HG02759 (cell line): ENCODE data around the gene BRD3.

Experiments
- ATAC-seq: cut with Tn5 transposase; IDR thresholded peaks from one replicate; pipeline ENCODE4 v1.9.1; 2021; ENCODE audit warnings: mild to moderate bottlenecking, moderate library complexity; ENCODE audit not compliant: unreplicated experiment

The BRD3 gene

GRCh38 chr9:134066913-134067851 lies 644 bp downstream of the BRD3 start:
- peak; percentile 36 for ATAC-seq

DNA sequence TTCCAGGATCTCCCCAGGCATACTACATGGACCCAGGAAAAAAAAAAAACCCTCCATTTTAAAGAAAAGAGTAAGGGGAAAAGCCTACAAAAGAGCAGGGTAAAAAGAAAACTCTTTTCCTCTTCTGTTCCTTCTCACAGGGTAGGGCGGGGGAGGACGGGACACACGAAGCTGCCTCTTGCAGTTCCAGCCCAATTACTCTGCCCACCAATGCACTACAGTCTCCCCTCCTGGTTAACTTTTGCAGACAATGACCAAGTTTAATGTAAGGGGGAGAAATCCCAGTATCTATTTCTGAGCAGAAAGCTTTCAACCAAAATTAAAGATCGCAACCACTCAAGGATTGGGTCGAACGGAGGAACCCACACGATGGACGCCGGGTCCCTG lies 1.3 kb downstream of the BRD3 start:
- ATAC-seq = no peak

GRCh38 chr9:134065612-134066419 lies 2.0 kb downstream of the BRD3 start:
- no peak for ATAC-seq

GRCh38 chr9:134064711-134065110 lies 3.1 kb downstream of the BRD3 start:
- ATAC-seq = no peak

GRCh38 chr9:134063571-134064450 lies 4.0 kb downstream of the BRD3 start:
- ATAC-seq = no peak

DNA sequence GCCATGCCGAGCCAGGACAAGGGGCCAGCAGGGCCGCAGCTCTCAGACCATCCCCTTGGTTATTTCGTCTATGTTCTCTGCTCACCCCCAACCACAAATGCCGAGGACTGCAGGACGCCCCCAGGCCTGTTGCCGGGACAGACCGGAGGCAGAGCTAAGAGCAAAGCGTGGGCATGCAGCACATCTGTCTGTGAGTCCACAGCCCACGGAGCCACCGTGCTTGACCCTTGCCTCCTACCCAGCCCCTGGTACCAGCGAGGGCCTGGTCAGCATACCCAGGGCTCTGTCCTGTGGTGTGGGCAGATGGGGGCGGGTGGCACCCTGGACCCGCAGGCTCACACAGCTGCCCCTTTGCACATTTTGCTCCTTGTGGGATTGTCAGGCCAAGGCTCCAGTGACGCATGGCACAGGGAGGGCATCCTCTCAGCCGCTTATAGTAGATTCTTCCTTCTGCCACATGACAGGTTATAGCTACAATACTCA lies 4.7 kb downstream of the BRD3 start:
- ATAC-seq = no peak

DNA sequence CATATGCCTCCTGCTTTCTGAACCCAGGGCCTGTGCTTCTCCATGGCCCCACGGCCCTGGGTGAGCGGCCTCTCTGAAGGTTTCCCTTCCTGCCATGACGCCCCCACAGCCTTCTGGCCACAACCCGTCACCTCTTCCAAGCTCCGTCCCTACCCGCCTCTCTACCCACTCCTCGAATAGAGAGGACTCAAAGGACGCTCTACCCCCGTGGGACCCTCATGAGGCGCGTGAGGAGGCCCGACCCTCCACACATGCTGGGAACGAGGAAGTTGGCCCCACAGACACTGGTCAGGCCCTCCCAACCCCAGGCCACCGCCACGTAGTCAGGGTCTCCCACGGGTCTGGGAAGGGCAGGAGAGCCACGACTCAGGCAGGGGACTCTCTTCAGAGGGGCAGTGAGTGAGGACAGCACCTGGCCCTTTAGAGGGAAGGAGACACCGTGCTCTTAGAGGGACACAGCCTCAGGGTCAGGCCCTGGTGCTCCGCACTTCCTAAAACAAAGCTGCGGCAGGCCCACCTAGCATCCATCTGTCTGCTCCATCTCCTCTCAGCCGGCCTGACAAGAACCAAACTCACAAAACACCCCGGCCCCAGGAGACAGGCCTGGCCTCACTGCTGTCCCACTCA lies 5.3 kb downstream of the BRD3 start:
- ATAC-seq = no peak

GRCh38 chr9:134061688-134062371 lies 6.0 kb downstream of the BRD3 start:
- ATAC-seq = no peak

DNA sequence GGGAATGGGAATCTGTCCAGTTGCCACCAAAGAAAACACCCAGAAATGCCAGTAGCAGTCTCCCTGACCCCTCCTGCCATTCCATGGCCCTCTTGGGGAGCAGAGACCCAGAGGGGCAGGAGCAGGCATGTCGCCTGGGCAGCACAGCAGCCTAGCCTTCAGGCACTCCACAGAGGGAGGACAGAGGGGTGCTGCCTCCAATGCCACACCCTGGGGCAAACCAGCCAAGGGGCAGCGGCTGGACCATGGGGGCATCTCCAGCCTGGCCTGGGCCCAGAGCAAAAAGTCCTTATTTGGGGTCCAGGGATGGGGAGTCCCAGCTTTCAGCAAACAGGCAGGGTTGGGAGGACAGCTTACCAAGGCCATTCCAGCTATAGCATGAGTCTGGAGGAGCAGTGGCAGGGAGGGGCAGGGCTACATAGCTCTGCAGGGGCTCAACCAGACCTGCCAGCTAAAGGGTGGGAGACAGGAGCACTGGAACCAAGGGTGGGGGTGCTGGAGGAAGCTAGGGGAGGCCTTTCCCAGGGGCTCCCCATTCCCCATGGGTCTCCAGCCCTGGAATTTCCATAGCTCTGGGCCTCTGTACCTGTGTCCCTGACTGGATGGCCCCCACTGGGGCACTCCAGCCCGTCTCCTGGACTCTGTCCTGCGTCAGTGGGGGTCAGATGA lies 6.7 kb downstream of the BRD3 start:
- ATAC-seq = no peak

DNA sequence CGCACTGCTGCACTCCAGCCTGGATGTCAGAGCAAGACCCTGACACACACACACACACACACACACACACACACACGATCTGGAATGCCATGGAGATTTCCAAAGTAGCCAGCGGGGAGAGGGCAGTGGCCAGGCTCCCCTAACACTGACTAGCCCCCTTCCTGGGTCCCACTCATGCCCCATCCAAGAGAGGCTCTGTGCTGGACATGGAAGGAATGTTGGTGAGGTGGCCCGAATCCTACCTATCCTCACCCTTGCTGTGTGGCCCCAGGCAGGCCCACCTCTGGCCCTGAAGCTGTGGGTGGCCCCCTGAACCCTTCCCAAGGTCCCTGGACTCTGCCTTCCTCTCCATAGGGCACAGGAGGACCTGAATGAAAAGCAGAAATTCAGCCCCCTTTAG lies 7.3 kb downstream of the BRD3 start:
- ATAC-seq = no peak

DNA sequence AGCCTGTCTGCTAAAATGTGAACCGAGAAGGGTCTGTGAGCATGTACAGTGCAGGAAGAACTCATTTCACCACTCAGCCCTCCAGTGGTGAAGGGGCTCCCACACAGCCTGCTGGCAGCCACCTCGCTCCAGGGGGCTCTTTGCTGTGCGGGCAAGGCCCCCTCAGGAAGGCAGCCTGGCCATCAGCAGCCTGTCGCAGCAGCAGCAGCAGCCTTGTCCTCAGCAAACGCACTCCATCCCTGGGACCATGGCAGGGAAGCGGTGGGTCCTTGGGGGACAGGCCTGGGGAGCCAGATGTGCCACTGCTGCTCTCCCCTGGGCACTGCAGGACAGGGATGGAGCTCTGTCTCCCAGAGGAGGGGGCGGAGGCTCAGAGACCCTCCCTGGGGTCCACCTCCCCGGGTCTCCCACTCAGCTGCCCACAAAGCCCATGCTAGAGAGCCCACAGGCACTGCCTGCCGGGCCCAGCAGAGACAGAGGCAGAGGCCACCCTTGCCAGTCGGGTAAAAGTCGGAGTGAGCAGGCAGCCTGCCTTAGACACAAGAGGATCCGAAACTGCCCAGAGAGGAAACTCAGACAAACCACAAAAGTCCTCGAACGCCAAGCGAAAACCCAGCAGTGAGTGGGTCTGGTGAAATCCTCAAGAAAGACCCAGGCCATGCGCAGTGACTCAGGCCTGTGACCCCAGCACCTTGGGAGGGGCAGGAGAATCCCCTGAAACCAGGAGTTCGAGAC lies 8.0 kb downstream of the BRD3 start:
- ATAC-seq = peak; percentile 84

DNA sequence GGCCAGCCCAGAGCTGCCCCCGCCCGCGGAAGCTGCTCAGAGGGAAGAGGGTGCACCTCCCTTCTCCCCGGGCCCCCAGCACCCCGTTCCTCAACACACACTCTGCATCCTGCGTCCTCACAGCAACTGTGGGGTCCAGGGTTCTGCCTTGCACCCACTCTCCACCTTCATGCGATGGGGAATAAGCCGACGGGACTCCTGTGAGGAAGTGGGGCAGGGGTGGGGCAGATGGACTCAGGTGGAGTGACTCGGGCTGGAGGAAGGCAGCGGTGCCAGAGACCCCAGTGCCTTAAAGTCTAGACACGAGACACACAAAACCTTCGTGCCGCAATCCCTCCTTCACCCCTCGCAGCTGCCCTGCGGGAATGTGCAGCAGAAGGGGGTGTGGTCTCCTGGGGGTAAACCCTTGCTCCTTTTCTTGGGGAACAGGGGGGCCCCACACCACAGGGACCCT lies 8.6 kb downstream of the BRD3 start:
- ATAC-seq = no peak

- ATAC-seq = no peak
These were observed 9.1 kb downstream of the BRD3 start for GRCh38 chr9:134058716-134059115.

- ATAC-seq = no peak
These were observed 9.8 kb downstream of the BRD3 start for GRCh38 chr9:134057751-134058701.

DNA sequence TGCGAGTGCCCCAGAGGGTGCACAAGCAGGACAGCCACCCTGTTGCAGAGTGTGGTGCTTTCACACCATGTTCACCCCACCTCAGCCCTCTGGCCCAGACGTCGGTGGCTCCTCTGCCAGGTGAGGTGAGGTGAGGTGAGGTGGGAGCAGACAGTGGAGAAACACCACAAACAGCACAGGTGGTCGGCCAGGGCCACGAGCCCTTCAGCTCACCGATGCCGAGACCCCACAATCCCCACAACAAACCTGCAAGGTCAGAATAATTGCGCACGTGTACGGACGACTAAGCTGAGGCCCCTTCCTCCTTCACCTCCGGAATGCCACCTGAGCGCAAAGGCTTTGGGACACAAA lies 10.5 kb downstream of the BRD3 start:
- no peak for ATAC-seq

- ATAC-seq = no peak
These were observed 11.1 kb downstream of the BRD3 start for GRCh38 chr9:134056483-134057306.
